Liver (tissue), 3 donors: Measurements from ENCODE around the gene KLK2.

Source experiments
- MAX ChIP-seq: IDR thresholded peaks from 2 replicates; pipeline ENCODE4 v1.6.1; 2016; ENCODE audit warnings: antibody characterized with exemption
- RAD21 ChIP-seq, 2 donors: IDR thresholded peaks; 2 replicates each; pipeline ENCODE4 v1.6.1; 2016; ENCODE audit warnings: antibody characterized with exemption in 2 of 2, mild to moderate bottlenecking in 2 of 2
- ZBTB33 ChIP-seq: IDR thresholded peaks from 2 replicates; pipeline ENCODE4 v1.6.1; 2016; ENCODE audit warnings: antibody characterized with exemption
- TF ChIP-seq, protein P1 (sequence below): fragments of 150-350 bp; IDR thresholded peaks from 2 replicates; pipeline ENCODE4 v1.5.1; 2017; ENCODE audit warnings: improper control_type of control experiment, low read depth, low read length; ENCODE audit not compliant: missing input control
- TF ChIP-seq, protein P2 (sequence below): IDR thresholded peaks from 2 replicates; pipeline ENCODE4 v1.6.1; 2016; ENCODE audit warnings: antibody characterized with exemption, mild to moderate bottlenecking
- donor health status: healthy.
- donor health status: healthy.

DNA sequence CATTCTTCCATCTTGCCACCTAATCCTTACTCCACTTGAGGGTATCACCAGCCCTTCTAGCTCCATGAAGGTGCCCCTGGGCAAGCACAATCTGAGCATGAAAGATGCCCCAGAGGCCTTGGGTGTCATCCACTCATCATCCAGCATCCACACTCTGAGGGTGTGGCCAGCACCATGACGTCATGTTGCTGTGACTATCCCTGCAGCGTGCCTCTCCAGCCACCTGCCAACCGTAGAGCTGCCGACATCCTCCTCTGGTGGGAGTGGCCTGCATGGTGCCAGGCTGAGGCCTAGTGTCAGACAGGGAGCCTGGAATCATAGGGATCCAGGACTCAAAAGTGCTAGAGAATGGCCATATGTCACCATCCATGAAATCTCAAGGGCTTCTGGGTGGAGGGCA is 21.6 kb upstream of the KLK2 start:
- TF ChIP-seq, protein P1, sequence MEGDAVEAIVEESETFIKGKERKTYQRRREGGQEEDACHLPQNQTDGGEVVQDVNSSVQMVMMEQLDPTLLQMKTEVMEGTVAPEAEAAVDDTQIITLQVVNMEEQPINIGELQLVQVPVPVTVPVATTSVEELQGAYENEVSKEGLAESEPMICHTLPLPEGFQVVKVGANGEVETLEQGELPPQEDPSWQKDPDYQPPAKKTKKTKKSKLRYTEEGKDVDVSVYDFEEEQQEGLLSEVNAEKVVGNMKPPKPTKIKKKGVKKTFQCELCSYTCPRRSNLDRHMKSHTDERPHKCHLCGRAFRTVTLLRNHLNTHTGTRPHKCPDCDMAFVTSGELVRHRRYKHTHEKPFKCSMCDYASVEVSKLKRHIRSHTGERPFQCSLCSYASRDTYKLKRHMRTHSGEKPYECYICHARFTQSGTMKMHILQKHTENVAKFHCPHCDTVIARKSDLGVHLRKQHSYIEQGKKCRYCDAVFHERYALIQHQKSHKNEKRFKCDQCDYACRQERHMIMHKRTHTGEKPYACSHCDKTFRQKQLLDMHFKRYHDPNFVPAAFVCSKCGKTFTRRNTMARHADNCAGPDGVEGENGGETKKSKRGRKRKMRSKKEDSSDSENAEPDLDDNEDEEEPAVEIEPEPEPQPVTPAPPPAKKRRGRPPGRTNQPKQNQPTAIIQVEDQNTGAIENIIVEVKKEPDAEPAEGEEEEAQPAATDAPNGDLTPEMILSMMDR: no peak
- TF ChIP-seq ZBTB33 (no peak), MAX (no peak), RAD21 (IDR thresholded peaks at IDR 0.05) (no peak)
- TF ChIP-seq, protein P2, sequence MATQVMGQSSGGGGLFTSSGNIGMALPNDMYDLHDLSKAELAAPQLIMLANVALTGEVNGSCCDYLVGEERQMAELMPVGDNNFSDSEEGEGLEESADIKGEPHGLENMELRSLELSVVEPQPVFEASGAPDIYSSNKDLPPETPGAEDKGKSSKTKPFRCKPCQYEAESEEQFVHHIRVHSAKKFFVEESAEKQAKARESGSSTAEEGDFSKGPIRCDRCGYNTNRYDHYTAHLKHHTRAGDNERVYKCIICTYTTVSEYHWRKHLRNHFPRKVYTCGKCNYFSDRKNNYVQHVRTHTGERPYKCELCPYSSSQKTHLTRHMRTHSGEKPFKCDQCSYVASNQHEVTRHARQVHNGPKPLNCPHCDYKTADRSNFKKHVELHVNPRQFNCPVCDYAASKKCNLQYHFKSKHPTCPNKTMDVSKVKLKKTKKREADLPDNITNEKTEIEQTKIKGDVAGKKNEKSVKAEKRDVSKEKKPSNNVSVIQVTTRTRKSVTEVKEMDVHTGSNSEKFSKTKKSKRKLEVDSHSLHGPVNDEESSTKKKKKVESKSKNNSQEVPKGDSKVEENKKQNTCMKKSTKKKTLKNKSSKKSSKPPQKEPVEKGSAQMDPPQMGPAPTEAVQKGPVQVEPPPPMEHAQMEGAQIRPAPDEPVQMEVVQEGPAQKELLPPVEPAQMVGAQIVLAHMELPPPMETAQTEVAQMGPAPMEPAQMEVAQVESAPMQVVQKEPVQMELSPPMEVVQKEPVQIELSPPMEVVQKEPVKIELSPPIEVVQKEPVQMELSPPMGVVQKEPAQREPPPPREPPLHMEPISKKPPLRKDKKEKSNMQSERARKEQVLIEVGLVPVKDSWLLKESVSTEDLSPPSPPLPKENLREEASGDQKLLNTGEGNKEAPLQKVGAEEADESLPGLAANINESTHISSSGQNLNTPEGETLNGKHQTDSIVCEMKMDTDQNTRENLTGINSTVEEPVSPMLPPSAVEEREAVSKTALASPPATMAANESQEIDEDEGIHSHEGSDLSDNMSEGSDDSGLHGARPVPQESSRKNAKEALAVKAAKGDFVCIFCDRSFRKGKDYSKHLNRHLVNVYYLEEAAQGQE: no peak
